Stomach smooth muscle (tissue), 2 donors: ENCODE results near the gene TSTD2.

Source experiments
- H3K27ac ChIP-seq: one replicate; pipeline ENCODE4 v1.7.0; 2013; ENCODE audit warnings: mild to moderate bottlenecking, low read length, inconsistent platforms
- H3K27me3 ChIP-seq, 2 donors: one replicate each; pipeline ENCODE4 v1.7.0; 2013; ENCODE audit warnings: low read length in 2 of 2; ENCODE audit not compliant: insufficient read depth in 2 of 2, control insufficient read depth in 1 of 2
- H3K36me3 ChIP-seq, 2 donors: one replicate each; pipeline ENCODE4 v1.7.0; 2013; ENCODE audit warnings: low read length in 2 of 2; ENCODE audit not compliant: control insufficient read depth in 2 of 2, insufficient read depth in 2 of 2
- H3K4me1 ChIP-seq: one replicate; pipeline ENCODE4 v1.7.0; 2013; ENCODE audit warnings: low read length; ENCODE audit not compliant: control insufficient read depth, insufficient read depth
- H3K4me3 ChIP-seq, 2 donors: one replicate each; pipeline ENCODE4 v1.7.0; 2013; ENCODE audit warnings: low read length in 2 of 2
- H3K9ac ChIP-seq, 2 donors: one replicate each; pipeline ENCODE4 v1.7.0; 2013; ENCODE audit warnings: low read length in 2 of 2, mild to moderate bottlenecking in 1 of 2
- H3K9me3 ChIP-seq, 2 donors: one replicate each; pipeline ENCODE4 v1.7.0; 2013; ENCODE audit warnings: low read length in 2 of 2; ENCODE audit not compliant: control insufficient read depth in 2 of 2
- donor health status: healthy.
- donor health status: Pancreatic carcinoma.

Gene TSTD2

GRCh38 chr9:97660340-97660739 is 27.2 kb upstream of the TSTD2 start:
- H3K9ac ChIP-seq: no peak overlapping the region
- no peaks in the 10 kb centered on the region for H3K9me3 ChIP-seq
- H3K4me1 ChIP-seq: no peaks in the 10 kb centered on the region
- H3K27me3 ChIP-seq: no peaks in the 10 kb centered on the region
- no peak overlapping the region for H3K27ac ChIP-seq
- no peak overlapping the region for H3K4me3 ChIP-seq
- peaks cover 42 to 59% of the 10 kb centered on the region in 2 donors for H3K36me3 ChIP-seq

DNA sequence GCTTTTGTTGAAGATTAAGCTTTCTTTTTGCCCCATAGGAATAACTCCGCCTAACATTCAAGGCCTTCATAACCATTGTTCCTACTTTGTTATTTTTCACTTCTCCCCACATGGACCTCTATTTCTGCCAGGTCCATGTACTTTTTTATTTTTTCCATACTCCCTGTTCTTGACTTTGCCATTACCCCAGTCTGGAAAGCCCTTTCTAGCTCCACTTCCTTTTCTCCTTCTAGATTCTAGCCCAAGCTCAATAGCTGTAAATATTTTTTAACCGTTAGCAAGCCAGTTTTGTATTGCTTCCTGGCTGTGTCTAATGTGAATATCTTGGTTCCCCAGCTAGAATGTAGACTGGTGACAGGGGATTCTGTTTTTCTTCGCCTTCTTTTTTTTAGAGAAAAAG is 26.6 kb upstream of the TSTD2 start:
- peaks cover 39 to 53% of the 10 kb centered on the region in 2 donors for H3K36me3 ChIP-seq
- no peak overlapping the region for H3K27ac ChIP-seq
- H3K4me1 ChIP-seq: no peaks in the 10 kb centered on the region
- H3K9ac ChIP-seq: no peak overlapping the region
- no peaks in the 10 kb centered on the region for H3K9me3 ChIP-seq
- H3K27me3 ChIP-seq: no peaks in the 10 kb centered on the region
- H3K4me3 ChIP-seq: no peak overlapping the region

DNA sequence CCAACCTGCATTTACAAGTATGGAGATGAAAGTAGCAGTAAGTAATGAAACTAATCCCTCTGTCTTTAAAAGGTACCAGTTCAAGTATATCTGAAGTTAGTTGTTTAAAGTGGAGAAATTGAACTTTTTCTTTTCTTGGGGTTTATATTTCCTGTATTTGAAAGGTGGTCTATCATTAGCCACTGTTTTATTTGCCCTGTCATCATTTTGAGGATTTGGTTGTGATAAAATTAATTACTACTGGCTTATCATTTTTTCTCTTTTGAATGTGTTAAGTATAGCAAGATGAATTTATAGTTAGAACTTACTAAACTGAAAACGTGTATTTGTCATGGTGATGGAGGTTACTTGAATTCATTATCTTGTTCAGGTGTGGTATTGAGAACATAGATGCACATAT is 25.5 kb upstream of the TSTD2 start:
- Histone ChIP-seq H3K9ac (no peak overlapping the region), H3K36me3 (peaks cover 35 to 48% of the 10 kb centered on the region in 2 donors), H3K9me3 (no peaks in the 10 kb centered on the region), H3K27ac (no peak overlapping the region), H3K4me1 (no peaks in the 10 kb centered on the region), H3K27me3 (no peaks in the 10 kb centered on the region), H3K4me3 (no peak overlapping the region)

- Histone ChIP-seq H3K4me3 (no peak overlapping the region), H3K36me3 (peaks cover 26 to 29% of the 10 kb centered on the region in 2 donors), H3K9ac (no peak overlapping the region), H3K4me1 (no peaks in the 10 kb centered on the region), H3K27me3 (no peaks in the 10 kb centered on the region), H3K27ac (no peak overlapping the region), H3K9me3 (no peaks in the 10 kb centered on the region)
These were observed 18.5 kb upstream of the TSTD2 start for GRCh38 chr9:97651646-97652045.

DNA sequence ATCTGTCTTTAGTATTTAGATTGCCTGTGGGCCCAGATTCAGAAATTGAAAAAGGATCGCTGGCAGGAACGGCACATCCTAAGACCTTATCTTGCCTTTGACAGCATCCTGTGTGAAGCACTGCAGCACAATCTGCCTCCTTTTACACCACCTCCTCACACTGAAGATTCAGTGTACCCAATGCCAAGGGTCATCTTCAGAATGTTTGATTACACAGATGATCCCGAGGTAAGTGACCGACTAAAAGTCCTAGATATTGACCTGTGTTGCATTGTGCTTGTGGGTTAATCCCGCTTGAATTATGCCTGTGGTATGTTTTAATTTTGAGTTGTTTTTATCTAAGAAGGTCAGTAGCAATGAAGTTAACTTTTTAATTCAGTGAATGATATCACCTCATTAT is 14.8 kb upstream of the TSTD2 start:
- no peaks in the 10 kb centered on the region for H3K27me3 ChIP-seq
- no peak overlapping the region for H3K9ac ChIP-seq
- no peak overlapping the region for H3K27ac ChIP-seq
- H3K9me3 ChIP-seq: no peaks in the 10 kb centered on the region
- H3K36me3 ChIP-seq: peaks cover 21 to 29% of the 10 kb centered on the region in 2 donors
- no peaks in the 10 kb centered on the region for H3K4me1 ChIP-seq
- no peak overlapping the region for H3K4me3 ChIP-seq

DNA sequence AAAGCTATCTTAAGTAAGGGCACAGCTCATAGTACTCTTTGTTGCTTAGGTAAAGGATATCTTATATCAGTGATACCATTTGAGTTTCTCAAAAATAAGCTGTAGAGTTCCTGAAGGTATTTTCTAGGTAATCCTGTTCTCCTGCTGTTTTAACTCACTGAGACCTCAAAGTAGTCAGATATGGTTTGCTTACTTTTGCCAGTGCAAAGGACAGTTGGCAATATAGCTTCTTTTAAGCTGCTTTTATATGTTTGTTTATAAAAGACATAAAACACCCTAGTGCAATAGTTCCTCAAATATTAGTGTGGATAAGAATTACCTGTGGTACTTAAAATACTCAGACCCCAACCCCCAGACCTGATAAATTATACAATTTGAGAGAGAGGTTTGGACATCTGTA is 12.6 kb upstream of the TSTD2 start:
- Histone ChIP-seq H3K9me3 (no peaks in the 10 kb centered on the region), H3K9ac (no peak overlapping the region), H3K36me3 (peaks cover 21 to 24% of the 10 kb centered on the region in 2 donors), H3K27me3 (no peaks in the 10 kb centered on the region), H3K4me1 (no peaks in the 10 kb centered on the region), H3K4me3 (no peak overlapping the region), H3K27ac (no peak overlapping the region)

DNA sequence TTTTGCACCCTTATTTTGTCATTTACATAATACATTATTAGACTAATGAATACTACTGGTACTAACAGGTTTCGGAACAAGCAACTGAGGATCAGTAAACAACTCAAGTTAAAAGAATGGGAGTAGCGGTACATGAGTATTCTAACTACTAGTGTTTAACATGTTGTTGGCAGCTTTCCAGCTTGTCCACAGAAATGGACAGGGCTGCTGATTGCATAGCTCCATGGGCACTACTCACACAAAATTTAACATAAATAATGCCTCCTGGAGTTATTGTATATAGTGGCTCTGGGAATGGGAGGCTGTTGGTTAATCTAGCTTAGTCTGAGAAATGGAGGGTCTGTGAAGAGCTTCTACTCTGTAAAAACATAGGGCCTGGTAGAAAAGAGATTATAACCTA is 7.2 kb upstream of the TSTD2 start:
- Histone ChIP-seq H3K36me3 (peaks cover 8 to 9% of the 10 kb centered on the region in 2 donors), H3K9me3 (no peaks in the 10 kb centered on the region), H3K27ac (no peak overlapping the region), H3K27me3 (no peaks in the 10 kb centered on the region), H3K9ac (no peak overlapping the region), H3K4me1 (peaks cover 3% of the 10 kb centered on the region), H3K4me3 (no peak overlapping the region)

DNA sequence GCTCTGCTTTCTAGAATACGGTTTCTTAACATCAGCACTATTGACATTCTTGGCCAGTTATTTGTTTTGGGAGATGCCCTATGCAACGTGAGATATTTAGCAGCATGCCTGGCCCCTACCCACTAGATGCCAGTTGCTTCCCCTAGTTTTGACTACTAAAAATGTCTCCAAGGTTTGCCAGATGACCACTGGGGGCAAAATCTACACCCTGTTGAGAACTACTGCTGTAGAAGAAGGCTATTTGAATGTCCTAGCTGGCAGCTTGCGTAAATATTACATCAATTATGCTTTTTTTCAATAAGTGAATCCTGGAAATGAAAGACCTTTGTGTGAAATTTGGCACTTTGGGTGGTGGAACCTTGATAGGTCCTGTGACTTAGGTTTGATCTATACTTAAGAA is 5.5 kb upstream of the TSTD2 start:
- Histone ChIP-seq H3K4me1 (peaks cover 14% of the 10 kb centered on the region), H3K36me3 (peaks cover 3 to 7% of the 10 kb centered on the region in 2 donors), H3K9ac (no peak overlapping the region), H3K4me3 (no peak overlapping the region), H3K27ac (no peak overlapping the region), H3K27me3 (no peaks in the 10 kb centered on the region), H3K9me3 (no peaks in the 10 kb centered on the region)

GRCh38 chr9:97636903-97637302 is 3.7 kb upstream of the TSTD2 start:
- H3K4me1 ChIP-seq: peaks cover 24% of the 10 kb centered on the region
- no peak overlapping the region for H3K4me3 ChIP-seq
- no peak overlapping the region for H3K9ac ChIP-seq

DNA sequence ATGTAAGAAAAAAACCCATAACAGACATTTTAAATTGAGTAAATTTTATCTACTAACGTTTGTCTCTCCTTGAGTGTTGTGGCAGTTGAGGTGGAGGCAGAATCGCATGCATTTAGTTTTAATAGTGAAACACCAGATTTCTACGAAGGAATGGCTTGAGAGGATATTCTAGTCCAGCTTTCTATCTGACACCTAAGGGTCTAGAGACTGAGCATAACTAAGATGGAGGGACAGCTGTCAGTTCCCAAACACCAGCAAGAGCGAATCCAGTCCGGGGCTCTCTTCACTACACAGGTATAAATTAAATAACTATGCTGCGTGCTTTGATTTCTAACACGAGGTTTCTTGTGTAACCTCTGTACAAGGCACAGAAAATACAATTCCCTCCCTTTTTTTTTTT is 1.9 kb upstream of the TSTD2 start:
- Histone ChIP-seq H3K4me3 (peak overlapping the region in 1 of 2 donors; percentile 97), H3K9ac (peak overlapping the region in 1 of 2 donors; percentile 96)

More at GRCh38 chr9:97636903-97637302, 3.7 kb upstream of the TSTD2 start:
- H3K27ac ChIP-seq: no peak overlapping the region
- no peaks in the 10 kb centered on the region for H3K9me3 ChIP-seq
- no peaks in the 10 kb centered on the region for H3K36me3 ChIP-seq
- no peaks in the 10 kb centered on the region for H3K27me3 ChIP-seq

DNA sequence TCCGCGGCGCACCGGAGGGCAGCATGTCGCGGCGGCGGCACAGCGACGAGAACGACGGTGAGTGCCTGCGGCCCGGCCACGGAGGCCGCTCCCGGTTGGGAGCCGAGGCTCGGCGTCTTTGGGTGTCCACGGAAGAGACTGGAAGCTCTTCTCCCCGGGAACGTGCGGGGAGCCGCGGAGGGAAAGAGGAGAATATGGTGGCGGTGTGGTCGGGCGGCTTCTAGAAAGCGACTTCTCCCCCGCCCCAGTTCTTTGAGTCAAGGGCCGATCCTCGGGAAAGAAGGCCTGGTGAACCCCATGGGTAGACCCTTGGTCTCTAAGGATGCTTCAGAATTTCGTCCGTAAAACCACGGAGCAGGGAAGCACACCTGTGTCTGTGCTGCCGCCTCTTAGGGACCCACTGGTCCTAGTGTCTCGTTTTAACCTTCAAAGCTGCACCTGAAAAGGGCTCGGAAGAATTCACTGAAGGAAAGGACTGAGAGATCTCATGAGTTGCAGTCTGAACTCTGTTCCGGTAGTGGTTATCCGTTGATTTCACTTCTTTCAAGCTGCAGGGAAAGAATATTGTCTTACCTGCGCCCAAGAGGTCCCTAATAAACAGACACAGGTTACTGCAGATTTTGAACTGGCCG is 807 bp upstream of the TSTD2 start:
- Histone ChIP-seq H3K9ac (peak overlapping the region; percentile 96 to 100), H3K27me3 (no peaks in the 10 kb centered on the region), H3K4me3 (peak overlapping the region; percentile 89 to 97), H3K27ac (peak overlapping the region; percentile 100), H3K36me3 (no peaks in the 10 kb centered on the region), H3K9me3 (no peaks in the 10 kb centered on the region), H3K4me1 (peaks cover 30% of the 10 kb centered on the region)

More for the DNA sequence above, 1.9 kb upstream of the TSTD2 start:
- peaks cover 30% of the 10 kb centered on the region for H3K4me1 ChIP-seq
- H3K27me3 ChIP-seq: no peaks in the 10 kb centered on the region
- H3K27ac ChIP-seq: no peak overlapping the region
- no peaks in the 10 kb centered on the region for H3K36me3 ChIP-seq
- no peaks in the 10 kb centered on the region for H3K9me3 ChIP-seq
